Duodenal mucosa (tissue), 2 donors: ENCODE results near the gene AHSP.
"Not testable (repeated sequence)": the region's sequence is repeated elsewhere in the genome, so short reads cannot be mapped to it uniquely, and the experiment has no call there.

Experiments used
- H3K27ac ChIP-seq: one replicate; pipeline ENCODE4 v1.7.0; 2013; ENCODE audit warnings: low read depth, low read length
- H3K27me3 ChIP-seq, 2 donors: one replicate each; pipeline ENCODE4 v1.7.0; 2013; ENCODE audit warnings: low read length in 2 of 2, control low read depth in 1 of 2; ENCODE audit not compliant: insufficient read depth in 2 of 2, control insufficient read depth in 1 of 2
- H3K36me3 ChIP-seq, 2 donors: one replicate each; pipeline ENCODE4 v1.7.0; 2013; ENCODE audit warnings: low read length in 2 of 2, control low read depth in 1 of 2; ENCODE audit not compliant: insufficient read depth in 2 of 2, control insufficient read depth in 1 of 2
- H3K4me1 ChIP-seq, 2 donors: one replicate each; pipeline ENCODE4 v1.7.0; 2013; ENCODE audit warnings: low read length in 2 of 2, control low read depth in 1 of 2; ENCODE audit not compliant: insufficient read depth in 2 of 2, control insufficient read depth in 1 of 2
- H3K4me3 ChIP-seq, 2 donors: one replicate each; pipeline ENCODE4 v1.7.0; 2013; ENCODE audit warnings: low read length in 2 of 2, low read depth in 1 of 2
- H3K9ac ChIP-seq, 2 donors: one replicate each; pipeline ENCODE4 v1.7.0; 2013; ENCODE audit warnings: low read length in 2 of 2, low read depth in 1 of 2
- H3K9me3 ChIP-seq, 2 donors: one replicate each; pipeline ENCODE4 v1.7.0; 2013; ENCODE audit warnings: low read length in 2 of 2, control low read depth in 1 of 2; ENCODE audit not compliant: control insufficient read depth in 1 of 2

Gene AHSP

GRCh38 chr16:31501226-31501965 lies 26.3 kb upstream of the AHSP start:
- H3K27me3 ChIP-seq, result no peaks in the 10 kb centered on the region
- H3K9ac ChIP-seq, result no peak overlapping the region
- H3K9me3 ChIP-seq, result no peaks in the 10 kb centered on the region
- H3K4me1 ChIP-seq, result peaks cover 4 to 7% of the 10 kb centered on the region in 2 donors
- H3K27ac ChIP-seq, result no peak overlapping the region
- peaks cover 11 to 47% of the 10 kb centered on the region in 2 donors for H3K36me3 ChIP-seq
- H3K4me3 ChIP-seq, result no peak overlapping the region

DNA sequence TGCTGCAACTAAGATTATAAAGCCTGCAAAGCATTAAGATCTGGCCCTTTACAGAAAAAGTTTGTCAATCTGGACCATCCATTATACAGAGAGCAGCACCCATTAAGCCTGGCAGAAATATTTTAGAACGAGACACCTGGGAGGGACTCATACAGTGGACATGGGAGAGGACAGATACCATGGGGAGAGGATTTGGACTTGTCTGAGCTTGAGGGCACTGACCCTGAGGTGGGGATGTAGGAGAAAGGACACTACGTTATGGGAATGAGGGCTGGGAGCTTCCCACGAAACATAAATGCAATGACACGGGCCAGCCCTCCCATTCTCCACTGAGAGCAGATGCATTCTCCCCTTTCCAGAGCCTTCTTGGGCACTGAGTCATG lies 25.7 kb upstream of the AHSP start:
- no peaks in the 10 kb centered on the region for H3K9me3 ChIP-seq
- peaks cover 11 to 43% of the 10 kb centered on the region in 2 donors for H3K36me3 ChIP-seq
- H3K27ac ChIP-seq, result no peak overlapping the region
- no peaks in the 10 kb centered on the region for H3K27me3 ChIP-seq
- H3K4me1 ChIP-seq, result peaks cover 8 to 13% of the 10 kb centered on the region in 2 donors
- no peak overlapping the region for H3K9ac ChIP-seq
- no peak overlapping the region for H3K4me3 ChIP-seq

DNA sequence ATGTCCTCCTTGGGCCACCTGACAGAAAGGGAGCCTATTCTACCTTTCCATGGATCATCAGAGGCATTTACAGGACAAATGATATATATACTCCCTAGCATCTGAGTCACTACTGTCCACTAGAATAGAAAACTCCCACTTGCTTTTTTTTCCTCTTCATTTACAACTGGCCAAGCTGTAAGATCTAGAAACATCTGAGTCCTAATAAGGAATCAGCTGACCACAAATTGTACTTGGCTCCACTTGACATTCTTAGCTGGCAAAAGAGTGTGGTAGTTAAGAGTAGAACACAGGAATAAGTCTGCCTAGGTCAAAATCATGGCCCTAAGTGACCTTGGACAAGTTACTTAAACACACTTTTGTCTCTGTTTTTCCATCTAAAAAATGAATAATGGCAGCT lies 24.7 kb upstream of the AHSP start:
- Histone ChIP-seq H3K4me1 (peaks cover 15 to 20% of the 10 kb centered on the region in 2 donors), H3K27ac (no peak overlapping the region), H3K36me3 (peaks cover 11 to 33% of the 10 kb centered on the region in 2 donors)

DNA sequence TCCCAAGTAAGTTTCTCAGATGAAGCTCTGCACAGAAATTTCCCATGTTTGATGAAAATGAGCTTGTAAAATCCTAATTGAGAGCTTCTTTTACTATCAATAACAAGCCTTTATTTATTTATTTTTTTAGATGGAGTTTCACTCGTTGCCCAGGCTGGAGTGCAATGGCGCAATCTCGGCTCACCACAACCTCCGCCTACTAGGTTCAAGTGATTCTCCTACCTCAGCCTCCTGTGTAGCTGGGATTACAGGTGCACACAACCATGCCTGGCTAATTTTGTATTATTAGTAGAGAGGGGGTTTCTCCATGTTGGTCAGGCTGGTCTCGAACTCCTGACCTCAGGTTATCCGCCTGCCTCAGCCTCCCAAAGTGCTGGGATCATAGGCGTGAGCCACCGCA lies 24.1 kb upstream of the AHSP start:
- H3K4me1 ChIP-seq, result peaks cover 15 to 21% of the 10 kb centered on the region in 2 donors
- H3K9me3 ChIP-seq, H3K4me3 ChIP-seq, H3K9ac ChIP-seq, H3K27ac ChIP-seq, H3K27me3 ChIP-seq: not testable (repeated sequence)
- H3K36me3 ChIP-seq, result peaks cover 11 to 28% of the 10 kb centered on the region in 2 donors

More for the DNA sequence above, 24.7 kb upstream of the AHSP start:
- Histone ChIP-seq H3K4me3 (no peak overlapping the region), H3K9me3 (no peaks in the 10 kb centered on the region), H3K27me3 (no peaks in the 10 kb centered on the region), H3K9ac (no peak overlapping the region)

- peaks cover 19 to 27% of the 10 kb centered on the region in 2 donors for H3K4me1 ChIP-seq
- no peak overlapping the region for H3K4me3 ChIP-seq
- H3K27ac ChIP-seq, result no peak overlapping the region
- no peaks in the 10 kb centered on the region for H3K9me3 ChIP-seq
- H3K27me3 ChIP-seq, result no peaks in the 10 kb centered on the region
- no peak overlapping the region for H3K9ac ChIP-seq
- H3K36me3 ChIP-seq, result peaks cover 6 to 22% of the 10 kb centered on the region in 2 donors
Observed at GRCh38 chr16:31504159-31504558, 23.5 kb upstream of the AHSP start.

DNA sequence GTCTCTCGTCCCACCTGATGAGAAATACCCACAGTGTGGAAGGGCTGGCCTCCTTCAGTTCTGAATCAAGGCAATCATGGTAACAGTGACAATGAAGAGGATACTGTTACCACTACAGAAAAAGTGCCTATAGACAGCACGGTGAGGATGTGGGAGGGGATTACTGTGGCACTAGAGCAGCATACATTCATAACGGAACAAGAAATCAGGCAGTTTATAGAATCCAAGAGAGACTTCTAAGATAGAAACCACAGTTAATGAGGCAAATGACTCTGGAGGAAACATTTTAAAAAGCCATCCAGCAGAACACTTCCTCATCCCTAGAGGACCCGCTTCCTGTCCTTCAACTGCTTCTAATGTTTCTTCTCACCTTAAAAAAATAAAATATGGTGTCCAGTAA lies 22.2 kb upstream of the AHSP start:
- Histone ChIP-seq H3K36me3 (peaks cover 0 to 9% of the 10 kb centered on the region in 2 donors), H3K27me3 (no peaks in the 10 kb centered on the region), H3K27ac (no peak overlapping the region), H3K9ac (no peak overlapping the region), H3K4me3 (no peak overlapping the region), H3K9me3 (no peaks in the 10 kb centered on the region), H3K4me1 (peaks cover 27 to 31% of the 10 kb centered on the region in 2 donors)

GRCh38 chr16:31507617-31507928 lies 20.1 kb upstream of the AHSP start:
- H3K4me3 ChIP-seq, result peak overlapping the region; percentile 96
- peaks cover 0 to 7% of the 10 kb centered on the region in 2 donors for H3K36me3 ChIP-seq
- H3K4me1 ChIP-seq, result peaks cover 23 to 26% of the 10 kb centered on the region in 2 donors
- H3K27me3 ChIP-seq, result no peaks in the 10 kb centered on the region
- H3K27ac ChIP-seq, result no peak overlapping the region
- H3K9ac ChIP-seq, result peak overlapping the region; percentile 95 to 96
- no peaks in the 10 kb centered on the region for H3K9me3 ChIP-seq

- Histone ChIP-seq H3K4me3 (peak within 1 kb of the TSS; percentile 96), H3K27ac (peak within 1 kb of the TSS; percentile 82), H3K36me3 (peaks cover 0 to 7% of the 10 kb centered on the region in 2 donors), H3K9me3 (no peaks in the 10 kb centered on the region), H3K9ac (peak within 1 kb of the TSS; percentile 95 to 96), H3K4me1 (peaks cover 23 to 26% of the 10 kb centered on the region in 2 donors), H3K27me3 (no peaks in the 10 kb centered on the region)
Observed at GRCh38 chr16:31507929-31508705, 19.6 kb upstream of the AHSP start, which contains the start of gene RUSF1. RUSF1 (minus strand) TSS chr16:31508391; CDS start chr16:31508373, 18 bp downstream.

DNA sequence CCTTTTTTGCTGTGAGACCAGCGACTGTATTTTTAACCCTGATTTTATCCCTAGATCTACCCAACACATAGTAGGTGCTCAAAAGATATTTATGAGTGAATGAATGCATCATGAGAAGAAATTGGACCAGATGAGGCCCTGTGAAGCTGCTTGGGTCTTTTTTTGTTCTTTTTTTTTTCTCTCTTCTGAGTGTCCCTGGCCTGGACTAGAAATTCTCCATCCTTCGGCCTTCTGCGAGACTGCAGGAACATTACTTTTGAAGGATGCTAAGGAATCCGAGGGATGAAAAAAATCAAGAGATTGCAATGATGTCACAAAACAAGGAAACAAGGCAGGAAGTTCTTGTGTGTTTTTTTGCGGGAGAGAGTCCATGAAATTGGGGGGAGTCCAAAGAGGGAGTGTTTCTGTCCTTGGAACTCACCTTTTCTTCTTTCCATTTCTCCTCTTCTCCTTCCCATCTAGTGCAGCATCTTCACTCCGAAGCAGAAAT lies 18.9 kb upstream of the AHSP start:
- Histone ChIP-seq H3K27me3 (no peaks in the 10 kb centered on the region), H3K9ac (peak overlapping the region; percentile 95 to 96), H3K9me3 (no peaks in the 10 kb centered on the region), H3K27ac (peak overlapping the region; percentile 82), H3K4me1 (peaks cover 23 to 26% of the 10 kb centered on the region in 2 donors), H3K4me3 (peak overlapping the region; percentile 96), H3K36me3 (peaks cover 0 to 7% of the 10 kb centered on the region in 2 donors)

DNA sequence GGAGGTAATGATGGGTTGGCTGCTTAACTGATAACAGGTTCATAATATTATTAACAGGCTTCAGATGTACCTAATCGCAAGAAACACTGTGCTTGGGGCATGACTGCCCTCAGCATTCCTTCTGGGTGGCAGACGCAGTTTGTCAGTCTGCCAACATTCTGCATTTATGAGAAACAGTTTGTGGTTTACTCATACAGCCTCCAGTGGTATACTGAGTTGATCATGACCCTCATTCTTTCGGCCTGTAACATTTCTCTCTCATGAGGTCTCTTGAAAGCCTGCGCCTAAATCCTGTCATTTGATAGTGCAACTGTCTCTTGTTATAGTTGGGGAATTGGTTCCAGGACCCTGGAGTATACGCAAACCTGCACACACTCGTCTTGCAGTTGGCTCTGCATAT lies 14.6 kb upstream of the AHSP start:
- H3K27ac ChIP-seq, result no peak overlapping the region
- H3K4me1 ChIP-seq, result peaks cover 11 to 13% of the 10 kb centered on the region in 2 donors
- H3K9me3 ChIP-seq, result no peaks in the 10 kb centered on the region
- H3K36me3 ChIP-seq, result no peaks in the 10 kb centered on the region
- H3K27me3 ChIP-seq, result no peaks in the 10 kb centered on the region
- H3K4me3 ChIP-seq, result no peak overlapping the region
- no peak overlapping the region for H3K9ac ChIP-seq
